NCI-H1694 treated with DMSO at 0.1 percent for 48 hours (cell line): ENCODE measurements around the gene ZMPSTE24.
"Not testable (repeated sequence)": the region's sequence is repeated elsewhere in the genome, so short reads cannot be mapped to it uniquely, and the experiment has no call there.

Experiments used
- DNase-seq: peaks from one replicate; lab custom pipeline; 2025; lab: John Stamatoyannopoulos, UW

The ZMPSTE24 gene

DNA sequence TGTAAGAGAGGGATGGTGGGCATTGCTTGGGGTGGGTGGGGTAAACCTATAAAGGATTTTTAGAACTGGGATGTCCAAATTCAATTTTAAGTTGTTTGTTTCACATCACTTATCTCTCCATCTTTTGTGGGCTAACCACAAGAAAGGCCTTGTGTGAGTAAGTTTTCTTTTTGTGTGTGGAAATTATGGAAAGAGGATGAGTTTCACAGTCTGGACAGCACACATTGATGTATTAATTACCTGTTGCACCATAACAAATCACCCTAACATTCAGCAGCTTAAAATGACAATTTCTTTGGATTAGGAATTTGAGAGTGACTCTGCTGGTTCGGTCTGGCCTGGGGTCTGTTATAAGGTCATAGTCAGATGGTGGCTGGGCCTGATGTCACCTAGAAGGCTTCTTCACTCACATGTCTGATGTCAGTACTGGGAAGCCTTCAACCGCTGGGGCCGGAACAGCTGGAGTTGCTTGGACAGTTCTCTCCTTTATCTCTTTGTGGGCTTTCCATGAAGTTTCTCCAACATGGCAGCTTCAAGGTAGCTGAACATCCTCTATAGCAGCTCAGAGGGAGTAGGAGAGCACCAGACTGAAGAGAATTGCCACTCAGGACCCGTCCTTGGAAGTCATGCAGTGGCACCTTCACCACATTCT, 61.1 kb downstream of the ZMPSTE24 start:
- no peak for DNase-seq

DNA sequence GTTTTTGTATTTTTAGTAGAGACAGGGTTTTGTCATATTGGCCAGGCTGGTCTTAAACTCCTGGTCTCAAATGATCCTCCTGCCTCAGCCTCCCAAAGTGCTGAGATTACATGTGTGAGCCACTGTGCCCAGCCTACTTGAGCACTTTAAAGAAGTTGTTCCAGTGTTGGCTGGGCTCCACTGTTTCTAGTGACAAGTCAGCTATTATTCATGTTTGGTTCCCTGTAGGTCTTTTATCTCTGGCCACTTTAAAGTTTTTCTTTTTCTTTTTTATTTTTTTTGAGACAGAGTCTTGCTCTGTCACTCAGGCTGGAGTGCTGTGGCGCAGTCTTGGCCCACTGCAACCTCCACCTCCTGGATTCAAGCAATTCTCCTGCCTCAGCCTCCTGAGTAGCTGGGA, 73.4 kb downstream of the ZMPSTE24 start:
- DNase-seq = not testable (repeated sequence)

DNA sequence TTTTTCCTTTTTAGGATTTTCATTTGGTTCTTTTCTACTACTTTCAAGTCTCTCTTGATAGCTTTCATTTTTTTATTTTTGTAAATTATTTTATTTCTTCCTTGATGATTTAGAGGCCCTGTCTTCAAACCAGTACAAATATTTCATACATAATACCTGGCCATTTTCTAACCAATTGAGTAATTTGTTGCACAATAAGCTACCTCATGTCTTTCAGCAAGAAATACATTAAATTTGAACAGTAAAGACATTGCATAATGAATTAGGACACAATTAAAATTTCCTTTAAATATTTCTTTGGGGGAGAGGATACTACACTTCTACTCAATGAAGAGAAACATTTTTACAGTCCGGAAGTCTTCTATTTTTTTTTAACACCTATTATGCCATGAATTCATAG, 74.7 kb downstream of the ZMPSTE24 start:
- DNase-seq = no peak

DNA sequence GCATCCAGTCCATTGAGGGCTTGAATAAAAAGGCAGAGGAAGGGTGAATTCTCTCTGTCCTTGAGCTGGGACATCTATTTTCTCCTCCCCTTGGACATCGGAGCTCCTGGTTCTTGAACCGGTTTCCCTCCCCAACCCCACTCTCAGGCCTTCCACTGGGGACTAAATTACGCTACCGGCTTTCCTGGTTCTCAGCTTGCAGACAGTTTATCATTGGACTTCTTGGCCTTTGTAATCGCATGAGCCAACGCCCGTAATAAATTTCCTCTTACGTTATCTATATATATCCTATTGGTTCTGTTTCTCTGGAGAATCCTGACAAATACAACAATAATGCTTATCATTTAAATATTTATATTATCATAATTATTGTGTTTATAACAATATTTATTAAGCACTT, 79.4 kb downstream of the ZMPSTE24 start:
- no peak for DNase-seq

- DNase-seq = peak; percentile 47
Measured at GRCh38 chr1:40338745-40339419, 80.8 kb downstream of the ZMPSTE24 start.

GRCh38 chr1:40339420-40340323, 81.6 kb downstream of the ZMPSTE24 start:
- no peak for DNase-seq

GRCh38 chr1:40341491-40342380, 83.7 kb downstream of the ZMPSTE24 start:
- DNase-seq = no peak

DNA sequence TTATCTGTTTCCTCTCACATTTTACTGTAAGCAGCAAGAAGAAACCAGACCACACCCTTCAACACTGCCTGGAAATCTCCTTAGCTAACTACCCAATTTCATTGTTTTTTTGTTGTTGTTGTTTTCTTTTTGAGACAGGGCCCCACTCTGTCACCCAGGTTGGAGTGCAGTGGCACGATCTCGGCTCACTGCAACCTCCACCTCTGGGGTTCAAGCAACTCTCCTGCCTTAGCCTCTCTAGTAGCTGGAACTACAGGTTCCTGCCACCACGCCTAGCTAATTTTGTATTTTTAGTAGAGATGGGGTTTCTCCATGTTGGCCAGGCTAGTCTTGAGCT, 84.3 kb downstream of the ZMPSTE24 start:
- not testable (repeated sequence) for DNase-seq
